H1 (cell line): ENCODE data around the gene HSH2D. TPM values are rescaled to one million over a fixed set of nuclear protein-coding genes. Genes with fewer than 3 reads are reported as not detected.

Source experiments
- CTCF ChIA-PET: fragments of 300-600 bp; sonication (Branson Sonifier 250); formaldehyde crosslinking; loops from one replicate; lab custom pipeline; 2021; ENCODE audit not compliant: partially characterized antibody; lab: Charles Lee
- POLR2A ChIA-PET: fragments of 300-600 bp; sonication (Branson Sonifier 250); formaldehyde crosslinking; loops from one replicate; lab custom pipeline; 2021; ENCODE audit warnings: inconsistent platforms; ENCODE audit not compliant: partially characterized antibody; lab: Charles Lee
- DNase-seq, 2 experiments: peaks; one replicate each; pipeline versions ENCODE4 v3.0.0 to v3.0.0-alpha.2; 2010 to 2022; ENCODE audit warnings: low spot score in 2 of 2, low read depth in 1 of 2, mixed read lengths in 1 of 2
- FAIRE-seq: peaks from 2 replicates; lab custom pipeline; 2011; peaks lifted over from hg19 to GRCh38; lab: Jason Lieb, UNC
- H2AFZ ChIP-seq: 2 replicates; pipeline ENCODE4 v1.8.1; 2012; ENCODE audit warnings: low read length, inconsistent platforms
- H2AK5ac ChIP-seq: 2 replicates; pipeline ENCODE4 v1.6.1; 2013; ENCODE audit warnings: low read depth, low read length
- H2BK120ac ChIP-seq: replicated peaks from 2 replicates; pipeline ENCODE3; 2013; ENCODE audit warnings: low read depth, low read length, inconsistent platforms
- H2BK12ac ChIP-seq: 2 replicates; pipeline ENCODE4 v1.6.1; 2013; ENCODE audit warnings: low read depth, low read length
- H2BK15ac ChIP-seq: 2 replicates; pipeline ENCODE4 v1.6.1; 2013; ENCODE audit warnings: low read length
- H2BK20ac ChIP-seq: 2 replicates; pipeline ENCODE4 v1.6.1; 2013; ENCODE audit warnings: low read length
- H2BK5ac ChIP-seq: 2 replicates; pipeline ENCODE4 v1.6.1; 2013; ENCODE audit warnings: low read depth, low read length
- H3K14ac ChIP-seq: 2 replicates; pipeline ENCODE4 v1.6.1; 2013; ENCODE audit warnings: inconsistent platforms; ENCODE audit not compliant: insufficient read length
- H3K18ac ChIP-seq: 2 replicates; pipeline ENCODE4 v1.6.1; 2013; ENCODE audit warnings: low read length; ENCODE audit errors: extremely low read depth
- H3K23ac ChIP-seq: 2 replicates; pipeline ENCODE4 v1.6.1; 2013; ENCODE audit warnings: inconsistent platforms; ENCODE audit not compliant: insufficient read length
- H3K23me2 ChIP-seq: 2 replicates; pipeline ENCODE4 v1.6.1; 2013; ENCODE audit warnings: low read depth, low read length
- H3K27ac ChIP-seq: 2 replicates; pipeline ENCODE4 v1.6.1; 2011; ENCODE audit warnings: low read depth, low read length, inconsistent platforms
- H3K27me3 ChIP-seq, 4 experiments: replicated peaks in 1 of 4; 1 replicate in 1 of 4; 2 replicates in 3 of 4; pipeline versions ENCODE4 v1.6.1 to v1.8.1; 2011 to 2013; ENCODE audit warnings: low read length in 3 of 4, mild to moderate bottlenecking in 3 of 4, inconsistent platforms in 2 of 4, mixed read lengths in 2 of 4, moderate library complexity in 1 of 4; ENCODE audit not compliant: control insufficient read depth in 3 of 4, insufficient read depth in 3 of 4; ENCODE audit errors: extremely low read depth in 1 of 4
- H3K36me3 ChIP-seq, 4 experiments: 2 replicates each; pipeline versions ENCODE4 v1.6.1 to v1.8.1; 2011 to 2013; ENCODE audit warnings: mild to moderate bottlenecking in 4 of 4, low read length in 3 of 4, moderate library complexity in 2 of 4, control low read depth in 1 of 4, inconsistent platforms in 1 of 4; ENCODE audit not compliant: insufficient read depth in 4 of 4, control insufficient read depth in 2 of 4
- H3K4ac ChIP-seq: replicated peaks from 2 replicates; pipeline ENCODE3; 2013; ENCODE audit warnings: low read length, low read depth, mixed read lengths, inconsistent platforms; ENCODE audit not compliant: insufficient read length
- H3K4me1 ChIP-seq, 4 experiments: replicated peaks in 1 of 4; 1 replicate in 1 of 4; 2 replicates in 3 of 4; pipeline versions ENCODE4 v1.6.1 to v1.8.1; 2011 to 2013; ENCODE audit warnings: low read length in 3 of 4, inconsistent platforms in 2 of 4, mixed read lengths in 1 of 4; ENCODE audit not compliant: insufficient read depth in 4 of 4, control insufficient read depth in 3 of 4
- H3K4me2 ChIP-seq, 2 experiments: 2 replicates each; pipeline versions ENCODE4 v1.6.1 to v1.8.1; 2011 to 2013; ENCODE audit warnings: low read depth in 2 of 2, low read length in 2 of 2, control low read depth in 1 of 2, inconsistent platforms in 1 of 2, mild to moderate bottlenecking in 1 of 2; ENCODE audit not compliant: insufficient read depth in 1 of 2
- H3K4me3 ChIP-seq, 4 experiments: fragments of 200-600, 300-600 bp in 1 of 4; sonication (generic), shearing (Covaris generic), sonication (Bioruptor Twin) in 1 of 4; 2 replicates each; pipeline versions ENCODE4 v1.5.1 to v1.8.1; 2011 to 2016; ENCODE audit warnings: low read length in 4 of 4, low read depth in 3 of 4, control low read depth in 2 of 4, inconsistent platforms in 2 of 4, mild to moderate bottlenecking in 2 of 4, mixed read lengths in 1 of 4, moderate library complexity in 1 of 4; ENCODE audit not compliant: insufficient read depth in 2 of 4; ENCODE audit errors: extremely low read depth in 1 of 4
- H3K56ac ChIP-seq: replicated peaks from 2 replicates; pipeline ENCODE3; 2013; ENCODE audit warnings: low read depth, mild to moderate bottlenecking, mixed read lengths, low read length, inconsistent platforms; ENCODE audit not compliant: insufficient read length
- H3K79me1 ChIP-seq: 2 replicates; pipeline ENCODE4 v1.6.1; 2013; ENCODE audit warnings: low read depth, low read length, control low read depth
- H3K79me2 ChIP-seq, 2 experiments: 2 replicates each; pipeline versions ENCODE4 v1.6.1 to v1.8.1; 2012 to 2013; ENCODE audit warnings: low read length in 2 of 2, mild to moderate bottlenecking in 2 of 2, inconsistent platforms in 1 of 2; ENCODE audit not compliant: insufficient read depth in 2 of 2, control insufficient read depth in 1 of 2
- H3K9ac ChIP-seq, 4 experiments: replicated peaks in 1 of 4; 1 replicate in 1 of 4; 2 replicates in 3 of 4; pipeline versions ENCODE4 v1.6.1 to v1.8.1; 2011 to 2013; ENCODE audit warnings: low read depth in 3 of 4, low read length in 3 of 4, control low read depth in 2 of 4, mild to moderate bottlenecking in 2 of 4, moderate library complexity in 2 of 4, inconsistent platforms in 1 of 4; ENCODE audit errors: extremely low read depth in 1 of 4
- H3K9me3 ChIP-seq, 2 experiments: 2 replicates each; pipeline versions ENCODE4 v1.6.1 to v1.8.1; 2012 to 2013; ENCODE audit warnings: mild to moderate bottlenecking in 2 of 2, moderate library complexity in 2 of 2, control low read depth in 1 of 2, inconsistent platforms in 1 of 2, low read depth in 1 of 2, low read length in 1 of 2, mixed read lengths in 1 of 2; ENCODE audit not compliant: insufficient read depth in 2 of 2
- H4K20me1 ChIP-seq, 2 experiments: replicated peaks in 1 of 2; 2 replicates each; pipeline versions ENCODE3 to v1.8.1; 2011 to 2013; ENCODE audit warnings: inconsistent platforms in 2 of 2, low read length in 2 of 2, mild to moderate bottlenecking in 1 of 2; ENCODE audit not compliant: insufficient read depth in 2 of 2, control insufficient read depth in 1 of 2
- H4K5ac ChIP-seq: 2 replicates; pipeline ENCODE4 v1.6.1; 2013; ENCODE audit warnings: low read length, low read depth, mixed read lengths, inconsistent platforms; ENCODE audit not compliant: insufficient read length
- H4K8ac ChIP-seq: 2 replicates; pipeline ENCODE4 v1.8.0; 2013; ENCODE audit warnings: mild to moderate bottlenecking, moderate library complexity, low read length, inconsistent platforms; ENCODE audit not compliant: insufficient read depth; ENCODE audit errors: extremely low read depth
- H4K91ac ChIP-seq: replicated peaks from 2 replicates; pipeline ENCODE3; 2013; ENCODE audit warnings: low read length, mixed read lengths, inconsistent platforms; ENCODE audit not compliant: insufficient read length
- CBX5 ChIP-seq: fragments of 300-800, 300-1000 bp; sonication (generic); IDR thresholded peaks from 2 replicates; pipeline ENCODE4 v1.7.1; 2016; ENCODE audit warnings: antibody characterized with exemption, low read length, low read depth
- CTBP2 ChIP-seq: IDR thresholded peaks from 2 replicates; pipeline ENCODE4 v1.7.0; 2011; ENCODE audit warnings: borderline replicate concordance, mild to moderate bottlenecking, moderate library complexity, mixed read lengths, low read length; ENCODE audit not compliant: insufficient read depth, insufficient read length
- FOSL1 ChIP-seq: IDR thresholded peaks from 2 replicates; pipeline ENCODE4 v1.6.1; 2011; ENCODE audit warnings: mild to moderate bottlenecking, low read depth, low read length, moderate library complexity; ENCODE audit not compliant: insufficient read depth
- KDM5A ChIP-seq: fragments of 200-600 bp; IDR thresholded peaks from 2 replicates; pipeline ENCODE4 v1.7.1; 2012; ENCODE audit warnings: mild to moderate bottlenecking, low read length, inconsistent platforms, mixed read lengths
- NANOG ChIP-seq: IDR thresholded peaks from 2 replicates; pipeline ENCODE4 v1.6.1; 2011; ENCODE audit warnings: low read length, low read depth, mild to moderate bottlenecking, inconsistent platforms; ENCODE audit not compliant: insufficient read depth, poor library complexity, severe bottlenecking
- POLR2AphosphoS5 ChIP-seq: IDR thresholded peaks from 2 replicates; pipeline ENCODE4 v1.6.1; 2011; ENCODE audit warnings: low read depth, low read length
- RAD21 ChIP-seq, 2 experiments: IDR thresholded peaks in 1 of 2; conservative IDR thresholded peaks in 1 of 2; 2 replicates each; pipeline ENCODE4 v1.6.1; 2011; ENCODE audit warnings: low read depth in 2 of 2, low read length in 2 of 2, improper control_type of control experiment in 1 of 2, inconsistent platforms in 1 of 2, mild to moderate bottlenecking in 1 of 2, moderate library complexity in 1 of 2
- RNF2 ChIP-seq: fragments of 200-900, 300-1000 bp; sonication (generic); IDR thresholded peaks from 2 replicates; pipeline ENCODE4 v1.7.1; 2016; ENCODE audit warnings: borderline replicate concordance, low read depth, mild to moderate bottlenecking, antibody characterized with exemption, low read length; ENCODE audit not compliant: poor library complexity, severe bottlenecking; ENCODE audit errors: missing control alignments
- SIN3A ChIP-seq, 2 experiments: IDR thresholded peaks in 1 of 2; conservative IDR thresholded peaks in 1 of 2; 2 replicates each; pipeline ENCODE4 v1.6.1; 2011 to 2012; ENCODE audit warnings: low read length in 2 of 2, improper control_type of control experiment in 1 of 2, low read depth in 1 of 2, mild to moderate bottlenecking in 1 of 2
- SUZ12 ChIP-seq: fragments of 200-600 bp; sonication (generic); IDR thresholded peaks from 2 replicates; pipeline ENCODE4 v1.6.1; 2012; ENCODE audit warnings: mild to moderate bottlenecking, inconsistent platforms, low read length, moderate library complexity, mixed read lengths
- WGBS, 2 experiments: shearing (Covaris generic) in 1 of 2; methylation state at CpG; one replicate each; pipeline versions ENCODE4 v1.1.6 to v1.1.7; 2013 to 2015; ENCODE audit warnings: low lambda C conversion rate in 2 of 2, mixed read lengths in 2 of 2, inconsistent platforms in 1 of 2, low coverage in 1 of 2, missing lambda C conversion rate in 1 of 2; ENCODE audit not compliant: insufficient replicate concordance in 2 of 2, insufficient coverage in 1 of 2, insufficient read length in 1 of 2; ENCODE audit errors: extremely low coverage in 1 of 2, missing lambda C conversion rate in 1 of 2; 5-methylcytosine and 5-hydroxymethylcytosine counted together
- polyA plus RNA-seq, 7 experiments: library from polyadenylated mRNA; depleted of rRNA in 3 of 7; stranded (reverse) in 5 of 7; unstranded in 2 of 7; fragments of >200 nt in 5 of 7; fragments of 200-250 nt in 2 of 7; gene quantifications; 1 replicate in 5 of 7; 2 replicates in 1 of 7; 4 replicates in 1 of 7; pipeline versions ENCODE4 v1.2.1 to v1.2.3, GENCODE V29; 2011 to 2013; ENCODE audit warnings: missing spikeins in 2 of 7, mixed read lengths in 2 of 7
- total RNA-seq: library from RNA; stranded (reverse); fragmentation: NEBNext Ultra II Directional; extraction: Animal tissue kit (Norgen Biotek cat#: 25700); gene quantifications from 2 replicates; pipeline ENCODE4 v1.2.1, GENCODE V29; 2021
- TF ChIP-seq, protein P1 (sequence below): IDR thresholded peaks from 2 replicates; pipeline ENCODE4 v1.6.1; 2011; ENCODE audit warnings: low read depth, mild to moderate bottlenecking, low read length; ENCODE audit not compliant: insufficient read depth

HSH2D gene
- total and polyA plus RNA-seq, 2 of the 8 experiments (the other 6 are each of a cell fraction or from before 2014, with no cell fraction given): 0.67 to 1.6 TPM

DNA sequence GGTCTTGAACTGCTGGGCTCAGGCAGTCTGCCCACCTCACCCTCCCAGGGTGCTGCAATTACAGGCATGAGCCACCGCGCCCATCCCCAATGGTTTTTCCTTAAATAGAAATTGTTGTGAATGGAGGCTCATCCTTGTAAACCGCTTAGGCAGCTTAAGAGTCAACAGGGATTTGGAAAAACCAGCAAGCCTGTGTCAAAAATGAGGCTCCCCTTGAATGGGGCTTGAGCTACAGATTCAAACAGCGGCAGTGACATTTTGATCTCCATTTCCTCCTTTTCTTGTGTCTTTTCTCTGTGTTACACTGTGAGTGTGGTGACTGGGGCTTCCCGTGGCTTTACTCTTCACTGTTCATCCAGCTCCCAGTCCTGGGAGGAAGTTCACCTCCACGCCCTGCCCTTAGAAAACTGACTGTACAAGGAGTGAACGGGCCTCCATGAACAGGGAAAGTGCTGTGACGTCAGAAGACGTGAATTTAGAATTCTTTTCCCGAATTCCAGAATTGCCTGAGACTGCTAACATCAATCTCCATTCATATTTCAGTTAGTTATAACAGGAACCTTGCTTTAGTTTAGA, 47.1 kb upstream of the HSH2D start:
- H3K56ac ChIP-seq: no peak overlapping the region
- H3K27ac ChIP-seq: no peak overlapping the region
- H4K20me1 ChIP-seq: peaks cover 0 to 2% of the 10 kb centered on the region in 2 experiments
- no peaks in the 10 kb centered on the region for H3K27me3 ChIP-seq
- H2AK5ac ChIP-seq: no peak overlapping the region
- no peak overlapping the region for H3K23ac ChIP-seq
- no peak overlapping the region for H3K18ac ChIP-seq
- POLR2A ChIA-PET: interaction anchor here (0.6 to 37.0 kb wide), 3 partner anchors 12 to 19 kb away, joined by 3 to 582 read pairs (median 20); partner anchors contain the start of gene TPM4
- no peak overlapping the region for H3K4me3 ChIP-seq
- no peak overlapping the region for H4K8ac ChIP-seq
- H2BK12ac ChIP-seq: no peak overlapping the region
- peaks cover 32 to 89% (median 74%) of the 10 kb centered on the region in 4 experiments for H3K36me3 ChIP-seq
- no peak overlapping the region for H4K5ac ChIP-seq
- H3K79me1 ChIP-seq: no peaks in the 10 kb centered on the region
- DNase-seq: no peak
- H3K14ac ChIP-seq: no peak overlapping the region
- H3K9me3 ChIP-seq: no peaks in the 10 kb centered on the region
- H3K23me2 ChIP-seq: no peaks in the 10 kb centered on the region; the same call in 1 of the 2 replicates
- H2BK120ac ChIP-seq: no peak overlapping the region
- no peak overlapping the region for H4K91ac ChIP-seq
- 92% methylated on average over 10 of the region's 10 CpGs; no CpG with 5 or more reads in 1 of the 2 experiments for WGBS, 2 experiments
- H3K9ac ChIP-seq: no peak overlapping the region
- no peaks in the 10 kb centered on the region for H3K4me1 ChIP-seq
- H2AFZ ChIP-seq: no peak overlapping the region
- no peak overlapping the region for H2BK20ac ChIP-seq
- no peak overlapping the region for H2BK15ac ChIP-seq
- H3K4ac ChIP-seq: no peak overlapping the region
- no peak for FAIRE-seq
- no peak overlapping the region for H3K4me2 ChIP-seq
- H2BK5ac ChIP-seq: no peak overlapping the region
- CTCF ChIA-PET: interaction anchor here (0.5 to 2.5 kb wide), 9 partner anchors 11 to 732 kb away, joined by 3 to 6 read pairs (median 5); no protein-coding TSS in a partner anchor
- no peaks in the 10 kb centered on the region for H3K79me2 ChIP-seq
- no peak for TF ChIP-seq RNF2
- no peak for TF ChIP-seq CBX5
- no peak for TF ChIP-seq POLR2AphosphoS5
- TF ChIP-seq CTBP2: no peak
- TF ChIP-seq FOSL1: no peak
- TF ChIP-seq SIN3A (conservative IDR thresholded peaks at IDR 0.05 in 1 of 2, IDR thresholded peaks at IDR 0.05 in 1 of 2; ENCODE audit: low read depth in 1 of 2, low read length in 2 of 2): no peak
- TF ChIP-seq SUZ12: no peak
- TF ChIP-seq NANOG: no peak
- no peak for TF ChIP-seq RAD21 (IDR thresholded peaks at IDR 0.05 in 1 of 2, conservative IDR thresholded peaks at IDR 0.05 in 1 of 2; ENCODE audit: low read depth in 2 of 2, low read length in 2 of 2)
- TF ChIP-seq, protein P1, sequence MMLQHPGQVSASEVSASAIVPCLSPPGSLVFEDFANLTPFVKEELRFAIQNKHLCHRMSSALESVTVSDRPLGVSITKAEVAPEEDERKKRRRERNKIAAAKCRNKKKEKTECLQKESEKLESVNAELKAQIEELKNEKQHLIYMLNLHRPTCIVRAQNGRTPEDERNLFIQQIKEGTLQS: no peak
- no peak for TF ChIP-seq KDM5A
